Stromal cell of bone marrow (primary cell): ENCODE measurements around the gene HOXB3.
"Not testable (repeated sequence)": the region's sequence is repeated elsewhere in the genome, so short reads cannot be mapped to it uniquely, and the experiment has no call there.

Experiments
- DNase-seq: peaks from one replicate; pipeline ENCODE4 v3.0.0-alpha.2; 2012; ENCODE audit warnings: low read depth

The HOXB3 gene

GRCh38 chr17:48545022-48545375 lies 45.0 kb downstream of the HOXB3 start, which contains the start of gene HOXB2:
HOXB2 (minus strand) TSS chr17:48545109; CDS start chr17:48544911, 198 bp downstream.
- no peak for DNase-seq

- DNase-seq: peak; percentile 79
These were observed 45.6 kb downstream of the HOXB3 start for GRCh38 chr17:48544349-48545021.

- no peak for DNase-seq
These were observed 46.1 kb downstream of the HOXB3 start for GRCh38 chr17:48543854-48544348.

- DNase-seq: no peak
These were observed 46.8 kb downstream of the HOXB3 start for GRCh38 chr17:48543107-48543853.

- DNase-seq: no peak
These were observed 47.3 kb downstream of the HOXB3 start for GRCh38 chr17:48542698-48543106.

- no peak for DNase-seq
These were observed 47.9 kb downstream of the HOXB3 start for GRCh38 chr17:48542114-48542656.

GRCh38 chr17:48541577-48542113 lies 48.4 kb downstream of the HOXB3 start:
- no peak for DNase-seq

GRCh38 chr17:48541036-48541576 lies 48.9 kb downstream of the HOXB3 start:
- no peak for DNase-seq

- no peak for DNase-seq
These were observed 49.8 kb downstream of the HOXB3 start for GRCh38 chr17:48540213-48540612.

- DNase-seq: peak; percentile 80
These were observed 50.9 kb downstream of the HOXB3 start for GRCh38 chr17:48539177-48539576.

GRCh38 chr17:48537316-48537715 lies 52.7 kb downstream of the HOXB3 start:
- DNase-seq: no peak

- DNase-seq: not testable (repeated sequence)
These were observed 54.1 kb downstream of the HOXB3 start for GRCh38 chr17:48535793-48536559.

- DNase-seq: no peak
These were observed 57.8 kb downstream of the HOXB3 start for GRCh38 chr17:48532261-48532660.

- DNase-seq: no peak
These were observed 59.2 kb downstream of the HOXB3 start, which contains the start of gene HOXB1 for GRCh38 chr17:48530887-48531272. HOXB1 (minus strand) TSS chr17:48531011; CDS start chr17:48530904, 107 bp downstream.

- DNase-seq: no peak
These were observed 59.7 kb downstream of the HOXB3 start for GRCh38 chr17:48530208-48530886.

- no peak for DNase-seq
These were observed 60.4 kb downstream of the HOXB3 start for GRCh38 chr17:48529683-48530009.

- DNase-seq: no peak
These were observed 60.9 kb downstream of the HOXB3 start for GRCh38 chr17:48528936-48529682.

GRCh38 chr17:48528153-48528935 lies 61.7 kb downstream of the HOXB3 start:
- DNase-seq: no peak

GRCh38 chr17:48527547-48527932 lies 62.5 kb downstream of the HOXB3 start:
- DNase-seq: no peak
